Endothelial cell (in vitro differentiated cells): ENCODE results near the gene CFAP221. TPM values are rescaled to one million over a fixed set of nuclear protein-coding genes. Genes with fewer than 3 reads are reported as not detected.

ENCODE experiments used
- DNase-seq: peaks from one replicate; pipeline ENCODE4 v3.0.0; 2021; ENCODE audit warnings: low spot score
- H3K27ac Mint-ChIP-seq: one replicate; pipeline ENCODE4 v1.8.0; 2021; ENCODE audit warnings: mixed read lengths, inconsistent platforms; ENCODE audit not compliant: unreplicated experiment
- H3K27me3 Mint-ChIP-seq: one replicate; pipeline ENCODE4 v1.8.0; 2021; ENCODE audit warnings: mild to moderate bottlenecking, moderate library complexity, mixed read lengths, inconsistent platforms; ENCODE audit not compliant: unreplicated experiment
- H3K36me3 Mint-ChIP-seq: one replicate; pipeline ENCODE4 v1.8.0; 2021; ENCODE audit warnings: mild to moderate bottlenecking, low read depth, mixed read lengths, inconsistent platforms; ENCODE audit not compliant: unreplicated experiment
- H3K4me1 Mint-ChIP-seq: one replicate; pipeline ENCODE4 v1.8.0; 2021; ENCODE audit warnings: mild to moderate bottlenecking, mixed read lengths, inconsistent platforms; ENCODE audit not compliant: unreplicated experiment
- H3K4me3 Mint-ChIP-seq: one replicate; pipeline ENCODE4 v1.8.0; 2021; ENCODE audit warnings: mild to moderate bottlenecking, mixed read lengths, inconsistent platforms; ENCODE audit not compliant: unreplicated experiment
- H3K9me3 Mint-ChIP-seq: one replicate; pipeline ENCODE4 v1.8.0; 2021; ENCODE audit warnings: mixed read lengths, inconsistent platforms; ENCODE audit not compliant: unreplicated experiment
- CTCF ChIP-seq: fragments of 200-600 bp; sonication (generic); IDR thresholded peaks from one replicate; pipeline ENCODE4 v1.5.0; 2021; ENCODE audit warnings: antibody characterized with exemption; ENCODE audit not compliant: unreplicated experiment
- total RNA-seq: library from RNA; stranded (reverse); fragmentation: NEBNext Ultra II Directional; extraction: Animal tissue kit (Norgen Biotek cat#: 25700); gene quantifications from one replicate; pipeline ENCODE4 v1.2.1, GENCODE V29; 2021; ENCODE audit not compliant: unreplicated experiment

CFAP221 gene
- total RNA-seq, 1 donor from 2014 or later = 1.1 TPM

DNA sequence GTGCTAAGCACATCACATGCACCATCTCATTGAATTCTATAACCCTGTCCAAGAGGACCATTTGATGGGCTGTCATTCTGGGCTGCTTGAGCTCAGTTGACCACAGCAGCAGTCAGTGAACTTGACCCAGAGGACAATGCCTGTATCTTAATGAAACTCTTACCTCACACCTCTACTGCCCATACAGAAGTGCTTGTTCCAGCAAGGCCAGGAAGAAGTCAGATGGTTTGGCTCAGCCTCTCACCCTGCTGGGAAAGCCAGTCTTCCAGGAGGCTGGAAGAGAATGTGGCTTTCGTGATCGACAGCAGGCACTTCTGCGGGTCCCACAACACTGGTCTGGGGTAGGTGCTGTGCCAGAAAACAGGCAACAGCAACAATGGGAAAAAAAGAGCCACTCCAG, 47.3 kb downstream of the CFAP221 start:
- H3K4me1 Mint-ChIP-seq = no peaks in the 10 kb centered on the region
- H3K4me3 Mint-ChIP-seq = no peak overlapping the region
- H3K27ac Mint-ChIP-seq = no peak overlapping the region
- H3K9me3 Mint-ChIP-seq = no peaks in the 10 kb centered on the region
- DNase-seq = no peak
- no peaks in the 10 kb centered on the region for H3K27me3 Mint-ChIP-seq
- TF ChIP-seq CTCF = no peak
- H3K36me3 Mint-ChIP-seq = no peaks in the 10 kb centered on the region

GRCh38 chr2:119592436-119592835, 48.2 kb downstream of the CFAP221 start:
- H3K27ac Mint-ChIP-seq = no peak overlapping the region
- no peaks in the 10 kb centered on the region for H3K4me1 Mint-ChIP-seq
- no peak for TF ChIP-seq CTCF
- H3K4me3 Mint-ChIP-seq = no peak overlapping the region
- no peaks in the 10 kb centered on the region for H3K9me3 Mint-ChIP-seq
- no peak for DNase-seq
- H3K36me3 Mint-ChIP-seq = no peaks in the 10 kb centered on the region
- H3K27me3 Mint-ChIP-seq = no peaks in the 10 kb centered on the region

DNA sequence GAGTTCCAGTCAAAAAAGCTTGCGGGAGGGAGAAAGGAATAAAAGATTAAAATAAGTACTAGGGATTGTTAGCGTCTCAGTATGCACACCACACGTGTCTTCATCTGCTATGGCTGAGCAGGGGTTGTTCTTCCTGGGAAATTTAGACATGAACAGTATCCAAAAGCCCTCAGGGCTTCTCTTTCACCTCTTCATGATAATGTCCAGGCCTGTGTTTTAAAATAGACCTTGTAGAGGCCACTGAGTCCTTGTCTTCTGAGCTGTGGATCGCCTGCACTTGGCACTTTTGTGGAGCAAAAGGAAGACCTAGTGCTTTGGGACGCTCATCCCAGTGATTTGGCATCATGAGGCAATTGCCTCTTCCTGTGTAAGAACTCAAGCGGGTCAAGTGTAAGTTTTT, 52.4 kb downstream of the CFAP221 start:
- Mint-ChIP-seq H3K4me1 (no peaks in the 10 kb centered on the region), H3K9me3 (no peaks in the 10 kb centered on the region), H3K27me3 (no peaks in the 10 kb centered on the region), H3K27ac (no peak overlapping the region), H3K4me3 (no peak overlapping the region), H3K36me3 (no peaks in the 10 kb centered on the region)
- TF ChIP-seq CTCF = no peak
- DNase-seq = no peak

GRCh38 chr2:119598596-119599263, 54.5 kb downstream of the CFAP221 start:
- Mint-ChIP-seq H3K36me3 (no peaks in the 10 kb centered on the region), H3K4me3 (no peak overlapping the region)
- TF ChIP-seq CTCF = no peak

GRCh38 chr2:119599384-119599783, 55.1 kb downstream of the CFAP221 start:
- no peak overlapping the region for H3K27ac Mint-ChIP-seq
- H3K4me3 Mint-ChIP-seq = no peak overlapping the region
- no peak for DNase-seq
- no peaks in the 10 kb centered on the region for H3K36me3 Mint-ChIP-seq
- TF ChIP-seq CTCF = no peak
- H3K4me1 Mint-ChIP-seq = no peaks in the 10 kb centered on the region
- no peaks in the 10 kb centered on the region for H3K27me3 Mint-ChIP-seq
- H3K9me3 Mint-ChIP-seq = no peaks in the 10 kb centered on the region

More at GRCh38 chr2:119598596-119599263, 54.5 kb downstream of the CFAP221 start:
- DNase-seq = no peak
- H3K4me1 Mint-ChIP-seq = no peaks in the 10 kb centered on the region
- H3K27me3 Mint-ChIP-seq = no peaks in the 10 kb centered on the region
- H3K9me3 Mint-ChIP-seq = no peaks in the 10 kb centered on the region
- H3K27ac Mint-ChIP-seq = no peak overlapping the region
